GM21825 (cell line): ENCODE results near the gene MPV17L.
"Not testable (repeated sequence)": the region's sequence is repeated elsewhere in the genome, so short reads cannot be mapped to it uniquely, and the experiment has no call there.

Experiments used
- ATAC-seq: cut with Tn5 transposase; IDR thresholded peaks from one replicate; pipeline ENCODE4 v1.9.1; 2021; ENCODE audit warnings: mild to moderate bottlenecking, moderate library complexity; ENCODE audit not compliant: unreplicated experiment

The MPV17L gene

DNA sequence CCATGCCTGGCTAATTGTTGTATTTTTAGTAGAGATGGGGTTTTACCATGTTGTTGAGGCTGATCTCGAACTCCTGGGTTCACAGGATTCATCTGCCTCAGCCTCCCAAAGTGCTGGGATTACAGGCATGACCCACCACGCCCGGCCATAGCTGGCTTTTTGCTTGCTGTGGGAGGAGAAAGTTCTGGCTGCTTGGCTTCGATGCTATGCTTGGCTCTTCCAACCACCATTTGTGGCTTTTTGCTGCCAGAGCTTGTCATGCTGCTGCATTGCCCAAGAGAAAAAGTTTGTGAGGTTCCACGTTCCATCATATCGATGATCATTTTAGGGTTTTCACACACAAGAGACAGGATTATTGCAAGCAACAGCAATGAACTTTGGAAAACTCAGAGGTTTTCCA, 55.1 kb downstream of the MPV17L start:
- no peak for ATAC-seq

- no peak for ATAC-seq
Observed at GRCh38 chr16:15451098-15451731, 55.7 kb downstream of the MPV17L start.

DNA sequence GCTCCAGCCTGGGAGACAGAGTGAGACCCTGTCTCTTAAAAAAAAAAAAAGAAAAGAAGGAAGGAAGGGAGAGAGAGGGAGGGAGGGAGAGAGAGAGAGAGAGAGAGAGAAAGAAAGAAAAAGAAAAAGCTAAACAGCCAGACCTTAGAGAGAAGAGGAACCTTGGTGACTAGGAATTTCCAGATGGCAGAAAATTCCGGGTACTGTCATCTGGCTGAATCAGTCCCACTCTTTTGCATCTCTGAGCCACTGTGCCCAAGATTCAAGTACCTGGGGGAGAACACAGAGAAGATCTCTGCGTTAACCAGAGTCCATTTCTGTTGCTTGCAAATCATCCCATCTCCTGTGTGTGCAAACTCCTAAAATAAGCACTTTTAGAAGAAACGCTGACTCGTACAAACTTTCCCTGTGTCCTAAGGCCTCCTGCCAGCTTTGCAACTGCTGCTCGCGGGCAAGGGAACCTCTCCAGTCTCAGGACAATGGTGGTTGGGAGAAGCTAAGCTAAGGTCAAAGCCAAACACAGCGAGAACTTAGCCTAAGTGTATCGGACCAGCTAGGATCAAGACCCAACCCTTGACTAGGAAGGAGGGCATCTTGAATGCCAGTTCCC, 56.8 kb downstream of the MPV17L start:
- no peak for ATAC-seq

DNA sequence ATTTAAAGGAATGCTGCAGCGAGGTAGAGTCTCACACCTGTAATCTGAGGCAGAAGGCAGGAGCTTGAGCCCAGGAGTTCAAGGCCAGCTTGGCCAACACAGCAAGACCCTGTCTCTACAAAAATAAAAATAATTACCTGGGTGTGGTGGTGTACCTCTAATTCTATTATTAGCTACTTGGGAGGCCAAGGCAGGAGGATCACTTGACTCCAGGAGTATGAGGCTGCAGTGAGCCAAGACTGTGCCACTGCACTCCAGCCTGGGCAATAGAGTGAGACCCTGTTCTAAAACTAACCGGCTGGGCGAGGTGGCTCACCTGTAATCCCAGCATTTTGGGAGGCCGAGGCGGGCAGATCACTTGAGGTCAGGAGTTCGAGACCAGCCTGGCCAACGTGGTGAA, 57.7 kb downstream of the MPV17L start:
- ATAC-seq = not testable (repeated sequence)

- not testable (repeated sequence) for ATAC-seq
Observed at GRCh38 chr16:15454933-15455332, 59.4 kb downstream of the MPV17L start.

DNA sequence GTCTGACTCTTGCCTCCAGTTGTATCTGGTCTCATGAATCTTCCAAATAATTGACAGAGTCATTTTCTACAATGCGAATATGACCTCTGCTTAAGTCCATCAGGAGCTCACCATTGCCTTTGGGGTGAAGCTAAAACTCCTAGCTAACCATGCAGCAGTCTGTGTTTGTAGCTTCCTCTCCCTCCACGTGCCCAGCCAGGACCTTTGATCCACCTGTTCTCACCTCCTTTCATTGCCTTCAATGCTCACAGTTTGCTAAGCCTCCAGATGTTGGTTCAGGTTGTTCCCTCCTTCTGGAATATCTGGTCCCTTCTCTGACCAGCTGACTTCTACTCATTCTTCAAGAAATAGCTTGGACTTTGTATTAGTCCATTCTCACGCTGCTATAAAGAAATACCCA, 61.8 kb downstream of the MPV17L start:
- no peak for ATAC-seq

DNA sequence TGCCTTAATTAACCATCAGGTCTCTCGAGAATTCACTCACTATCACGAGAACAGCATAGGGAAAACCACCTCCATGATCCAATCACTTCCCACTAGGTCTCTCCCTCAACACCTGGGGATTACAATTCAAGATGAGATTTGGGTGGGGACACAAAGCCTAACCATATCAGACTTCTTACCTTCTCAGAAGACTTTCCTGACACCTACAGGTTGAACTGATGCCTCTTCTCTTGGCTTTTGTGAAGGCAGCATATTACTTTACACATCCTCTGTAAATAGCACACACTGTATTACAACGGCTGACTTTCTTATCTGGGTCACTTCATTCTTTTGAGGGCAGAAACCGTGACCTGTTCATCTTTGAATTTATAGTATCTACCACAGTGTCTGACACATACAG, 62.4 kb downstream of the MPV17L start:
- ATAC-seq = no peak

DNA sequence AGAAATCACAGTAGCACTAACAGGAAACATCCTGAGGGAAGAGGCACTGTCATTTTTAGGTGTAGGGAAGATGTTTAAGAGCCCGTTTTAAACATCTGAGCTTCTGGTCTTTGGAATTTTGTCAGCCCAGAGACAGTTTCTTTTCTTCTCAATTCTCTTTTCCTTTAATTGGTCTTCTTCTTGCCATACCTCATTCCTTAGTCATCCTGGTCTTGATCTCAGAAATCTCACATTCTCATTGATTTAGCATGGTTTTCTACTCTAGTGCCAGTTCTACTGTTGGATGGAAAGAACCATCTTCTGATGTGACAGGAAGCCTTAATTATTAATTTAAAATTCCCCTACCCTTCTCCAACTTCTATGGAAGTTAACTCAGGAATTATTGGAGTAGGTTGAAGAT, 64.2 kb downstream of the MPV17L start:
- no peak for ATAC-seq

DNA sequence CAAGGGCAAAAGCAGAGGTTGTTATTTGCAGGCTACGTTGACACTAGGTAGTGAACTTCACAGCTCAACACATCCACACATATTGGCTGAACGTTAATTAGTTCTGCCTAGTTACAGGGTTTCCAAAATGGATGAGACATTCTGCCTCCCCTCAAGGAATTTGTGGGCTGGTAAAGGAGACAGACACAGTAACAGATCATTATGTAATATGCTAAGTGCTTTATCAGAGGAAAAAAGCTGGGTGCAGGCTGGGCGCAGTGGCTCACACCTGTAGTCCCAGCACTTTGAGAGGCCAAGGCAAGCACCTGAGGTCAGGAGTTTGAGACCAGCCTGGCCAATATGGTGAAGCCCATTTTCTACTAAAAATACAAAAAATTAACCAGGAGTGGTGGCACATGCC, 65.0 kb downstream of the MPV17L start:
- ATAC-seq = no peak

DNA sequence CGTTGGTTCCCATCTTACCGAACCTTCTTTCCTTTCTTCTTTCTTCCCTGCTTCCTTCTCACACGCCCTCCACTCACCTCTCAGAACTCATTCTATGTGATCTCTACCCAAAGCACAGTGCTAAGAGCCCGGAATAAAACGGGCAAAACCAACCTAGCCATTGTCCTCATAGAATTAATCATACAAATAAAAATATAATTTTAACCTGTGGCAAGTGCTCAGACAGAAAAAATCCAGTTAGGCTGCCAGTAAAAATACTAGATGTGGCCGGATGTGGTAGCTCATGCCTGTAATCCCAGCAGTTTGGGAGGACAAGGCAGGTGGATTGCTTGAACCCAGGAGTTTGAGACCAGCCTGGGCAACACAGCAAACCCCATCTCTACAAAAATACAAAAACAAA, 65.8 kb downstream of the MPV17L start:
- ATAC-seq = no peak
